ENCODE measurements around the gene DYNC2LI1.

Gene DYNC2LI1

GRCh38 chr2:43819491-43820163, 45.8 kb downstream of the DYNC2LI1 start:
- FAIRE-seq (no peak), DNase-seq (ENCODE audit: insufficient read length, low spot score) (no peak)
- no peak for TF ChIP-seq POLR2A (IDR thresholded peaks at IDR 0.05; ENCODE audit: low read depth, low read length)
- TF ChIP-seq SPI1 (IDR thresholded peaks at IDR 0.05; ENCODE audit: low read depth, low read length), result no peak

- FAIRE-seq, result no peak
- DNase-seq (ENCODE audit: insufficient read length, low spot score), result no peak
- TF ChIP-seq PAX5 (IDR thresholded peaks at IDR 0.05; ENCODE audit: insufficient read depth, low read length, severe bottlenecking) (no peak), POLR2AphosphoS5 (IDR thresholded peaks at IDR 0.05; ENCODE audit: low read depth, low read length) (no peak), TAF1 (IDR thresholded peaks at IDR 0.05; ENCODE audit: low read depth, low read length) (no peak), SPI1 (IDR thresholded peaks at IDR 0.05; ENCODE audit: low read depth, low read length) (no peak), POLR2A (IDR thresholded peaks at IDR 0.05; ENCODE audit: low read depth, low read length) (no peak), POU2F2 (IDR thresholded peaks at IDR 0.05; ENCODE audit: low read depth, low read length) (no peak)
Measured at GRCh38 chr2:43822839-43823238, 49.0 kb downstream of the DYNC2LI1 start.

- no peak for TF ChIP-seq POLR2AphosphoS5 (IDR thresholded peaks at IDR 0.05; ENCODE audit: low read depth, low read length)
- TF ChIP-seq PAX5 (IDR thresholded peaks at IDR 0.05; ENCODE audit: insufficient read depth, low read length, severe bottlenecking), result no peak
- TF ChIP-seq POLR2A (IDR thresholded peaks at IDR 0.05; ENCODE audit: low read depth, low read length), result no peak
- FAIRE-seq (no peak), DNase-seq (ENCODE audit: insufficient read length, low spot score) (no peak)
Measured at GRCh38 chr2:43823751-43824150, 49.9 kb downstream of the DYNC2LI1 start.

GRCh38 chr2:43824512-43824911, 50.7 kb downstream of the DYNC2LI1 start:
- no peak for TF ChIP-seq POLR2A (IDR thresholded peaks at IDR 0.05; ENCODE audit: low read depth, low read length)
- no peak for TF ChIP-seq POLR2AphosphoS5 (IDR thresholded peaks at IDR 0.05; ENCODE audit: low read depth, low read length)
- TF ChIP-seq PAX5 (IDR thresholded peaks at IDR 0.05; ENCODE audit: insufficient read depth, low read length, severe bottlenecking), result no peak
- no peak for TF ChIP-seq TAF1 (IDR thresholded peaks at IDR 0.05; ENCODE audit: low read depth, low read length)
- no peak for TF ChIP-seq POU2F2 (IDR thresholded peaks at IDR 0.05; ENCODE audit: low read depth, low read length)
- no peak for TF ChIP-seq SPI1 (IDR thresholded peaks at IDR 0.05; ENCODE audit: low read depth, low read length)
- DNase-seq (ENCODE audit: insufficient read length, low spot score) (no peak), FAIRE-seq (no peak)

- DNase-seq (ENCODE audit: insufficient read length, low spot score) (no peak), FAIRE-seq (no peak)
- no peak for TF ChIP-seq POU2F2 (IDR thresholded peaks at IDR 0.05; ENCODE audit: low read depth, low read length)
Measured at GRCh38 chr2:43824951-43825493, 51.2 kb downstream of the DYNC2LI1 start.

GRCh38 chr2:43825841-43826240, 52.0 kb downstream of the DYNC2LI1 start:
- TF ChIP-seq TAF1 (IDR thresholded peaks at IDR 0.05; ENCODE audit: low read depth, low read length) (no peak), SPI1 (IDR thresholded peaks at IDR 0.05; ENCODE audit: low read depth, low read length) (no peak), POLR2A (IDR thresholded peaks at IDR 0.05; ENCODE audit: low read depth, low read length) (no peak), POLR2AphosphoS5 (IDR thresholded peaks at IDR 0.05; ENCODE audit: low read depth, low read length) (no peak), PAX5 (IDR thresholded peaks at IDR 0.05; ENCODE audit: insufficient read depth, low read length, severe bottlenecking) (no peak), POU2F2 (IDR thresholded peaks at IDR 0.05; ENCODE audit: low read depth, low read length) (no peak)
- FAIRE-seq (no peak), DNase-seq (ENCODE audit: insufficient read length, low spot score) (no peak)

GRCh38 chr2:43826305-43827250, 52.7 kb downstream of the DYNC2LI1 start:
- FAIRE-seq (no peak), DNase-seq (ENCODE audit: insufficient read length, low spot score) (no peak)
- TF ChIP-seq PAX5 (IDR thresholded peaks at IDR 0.05; ENCODE audit: insufficient read depth, low read length, severe bottlenecking) (no peak), POU2F2 (IDR thresholded peaks at IDR 0.05; ENCODE audit: low read depth, low read length) (no peak), TAF1 (IDR thresholded peaks at IDR 0.05; ENCODE audit: low read depth, low read length) (no peak), POLR2A (IDR thresholded peaks at IDR 0.05; ENCODE audit: low read depth, low read length) (no peak), POLR2AphosphoS5 (IDR thresholded peaks at IDR 0.05; ENCODE audit: low read depth, low read length) (no peak), SPI1 (IDR thresholded peaks at IDR 0.05; ENCODE audit: low read depth, low read length) (no peak)

GRCh38 chr2:43831543-43832294, 57.9 kb downstream of the DYNC2LI1 start:
- no peak for FAIRE-seq
- TF ChIP-seq TAF1 (IDR thresholded peaks at IDR 0.05; ENCODE audit: low read depth, low read length), result no peak
- TF ChIP-seq POU2F2 (IDR thresholded peaks at IDR 0.05; ENCODE audit: low read depth, low read length), result no peak
- no peak for TF ChIP-seq POLR2AphosphoS5 (IDR thresholded peaks at IDR 0.05; ENCODE audit: low read depth, low read length)
- no peak for TF ChIP-seq SPI1 (IDR thresholded peaks at IDR 0.05; ENCODE audit: low read depth, low read length)
- TF ChIP-seq POLR2A (IDR thresholded peaks at IDR 0.05; ENCODE audit: low read depth, low read length), result no peak
- DNase-seq (ENCODE audit: insufficient read length, low spot score), result no peak

GRCh38 chr2:43832457-43832856, 58.6 kb downstream of the DYNC2LI1 start:
- FAIRE-seq (no peak), DNase-seq (ENCODE audit: insufficient read length, low spot score) (no peak)
- no peak for TF ChIP-seq POU2F2 (IDR thresholded peaks at IDR 0.05; ENCODE audit: low read depth, low read length)
- no peak for TF ChIP-seq TAF1 (IDR thresholded peaks at IDR 0.05; ENCODE audit: low read depth, low read length)
- no peak for TF ChIP-seq PAX5 (IDR thresholded peaks at IDR 0.05; ENCODE audit: insufficient read depth, low read length, severe bottlenecking)
- no peak for TF ChIP-seq POLR2A (IDR thresholded peaks at IDR 0.05; ENCODE audit: low read depth, low read length)
- TF ChIP-seq SPI1 (IDR thresholded peaks at IDR 0.05; ENCODE audit: low read depth, low read length), result no peak
- TF ChIP-seq POLR2AphosphoS5 (IDR thresholded peaks at IDR 0.05; ENCODE audit: low read depth, low read length), result no peak

Data from GM12891 (cell line).